ENCODE results near the gene LELP1. TPM values are rescaled to one million over a fixed set of nuclear protein-coding genes. Genes with fewer than 3 reads are reported as not detected.

The LELP1 gene
- total and polyA plus RNA-seq, 9 of the 15 experiments (the other 6 are each of a cell fraction or from before 2014, with no cell fraction given): not detected

DNA sequence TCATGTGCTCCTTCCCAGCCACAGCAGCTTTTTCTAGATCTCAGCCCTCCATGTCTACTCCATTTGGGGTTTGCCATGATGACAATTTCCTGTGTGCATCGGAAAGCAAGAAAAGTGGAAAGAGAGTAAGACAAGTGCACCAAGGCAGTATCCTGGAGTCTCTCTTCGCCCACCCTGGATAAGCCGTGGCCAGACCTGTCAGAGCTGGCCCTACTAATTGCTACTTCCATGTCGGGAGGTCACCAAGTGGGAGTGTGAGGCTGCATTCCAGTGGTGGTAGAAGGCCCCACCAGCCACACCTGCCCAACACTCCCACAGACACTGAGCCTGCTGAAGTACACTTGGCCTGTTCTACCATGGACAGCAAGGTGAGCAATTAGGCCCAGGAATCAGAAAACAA, 42.2 kb downstream of the LELP1 start (continued):
- TF ChIP-seq, protein P1, sequence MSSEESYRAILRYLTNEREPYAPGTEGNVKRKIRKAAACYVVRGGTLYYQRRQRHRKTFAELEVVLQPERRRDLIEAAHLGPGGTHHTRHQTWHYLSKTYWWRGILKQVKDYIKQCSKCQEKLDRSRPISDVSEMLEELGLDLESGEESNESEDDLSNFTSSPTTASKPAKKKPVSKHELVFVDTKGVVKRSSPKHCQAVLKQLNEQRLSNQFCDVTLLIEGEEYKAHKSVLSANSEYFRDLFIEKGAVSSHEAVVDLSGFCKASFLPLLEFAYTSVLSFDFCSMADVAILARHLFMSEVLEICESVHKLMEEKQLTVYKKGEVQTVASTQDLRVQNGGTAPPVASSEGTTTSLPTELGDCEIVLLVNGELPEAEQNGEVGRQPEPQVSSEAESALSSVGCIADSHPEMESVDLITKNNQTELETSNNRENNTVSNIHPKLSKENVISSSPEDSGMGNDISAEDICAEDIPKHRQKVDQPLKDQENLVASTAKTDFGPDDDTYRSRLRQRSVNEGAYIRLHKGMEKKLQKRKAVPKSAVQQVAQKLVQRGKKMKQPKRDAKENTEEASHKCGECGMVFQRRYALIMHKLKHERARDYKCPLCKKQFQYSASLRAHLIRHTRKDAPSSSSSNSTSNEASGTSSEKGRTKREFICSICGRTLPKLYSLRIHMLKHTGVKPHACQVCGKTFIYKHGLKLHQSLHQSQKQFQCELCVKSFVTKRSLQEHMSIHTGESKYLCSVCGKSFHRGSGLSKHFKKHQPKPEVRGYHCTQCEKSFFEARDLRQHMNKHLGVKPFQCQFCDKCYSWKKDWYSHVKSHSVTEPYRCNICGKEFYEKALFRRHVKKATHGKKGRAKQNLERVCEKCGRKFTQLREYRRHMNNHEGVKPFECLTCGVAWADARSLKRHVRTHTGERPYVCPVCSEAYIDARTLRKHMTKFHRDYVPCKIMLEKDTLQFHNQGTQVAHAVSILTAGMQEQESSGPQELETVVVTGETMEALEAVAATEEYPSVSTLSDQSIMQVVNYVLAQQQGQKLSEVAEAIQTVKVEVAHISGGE (CRISPR knock-in tag; IDR thresholded peaks at IDR 0.05): no peak
- TF ChIP-seq ILF3 (IDR thresholded peaks at IDR 0.05; ENCODE audit: borderline replicate concordance) (no peak), ESRRA (IDR thresholded peaks at IDR 0.05; ENCODE audit: borderline replicate concordance, low read depth) (no peak), ESRRB (CRISPR knock-in tag; IDR thresholded peaks at IDR 0.05; ENCODE audit: borderline replicate concordance) (no peak)

DNA sequence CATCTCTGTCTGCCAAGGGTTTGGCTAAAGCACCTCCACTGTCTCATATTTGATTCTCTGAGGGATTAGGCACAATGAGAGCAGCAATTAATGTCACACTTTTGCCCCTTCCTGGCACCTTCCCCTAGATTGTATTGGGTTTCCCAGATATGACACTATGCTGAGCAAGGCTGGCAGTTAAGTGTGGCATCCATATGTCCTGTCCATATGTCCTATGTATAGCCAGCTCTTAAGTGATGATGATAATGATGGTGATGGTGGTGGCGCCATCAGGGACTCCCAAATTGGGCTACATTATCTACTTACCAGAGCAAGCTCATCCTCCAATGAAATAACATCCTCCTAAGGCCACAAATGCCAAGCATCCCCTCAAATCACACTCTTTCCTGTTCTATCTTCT, 42.8 kb downstream of the LELP1 start:
- CTCF ChIA-PET (ENCODE audit: low intra/inter-chr PET ratio): no interaction called here

More for the DNA sequence above, 42.8 kb downstream of the LELP1 start:
- DNase-seq (ENCODE audit: extremely low read depth in 1 of 4, low spot score in 3 of 4) (no peak), ATAC-seq (no peak), FAIRE-seq (no peak)
- Histone ChIP-seq H3K79me2 (ENCODE audit: control insufficient read depth, insufficient read depth, low read length) (no peaks in the 10 kb centered on the region), H3K27me3 (ENCODE audit: control insufficient read depth in 2 of 2, insufficient read depth in 2 of 2, low read length in 2 of 2) (peaks cover 2 to 5% of the 10 kb centered on the region in 2 experiments; a peak in 3 of 5 replicates), H2AFZ (ENCODE audit: low read depth, low read length) (no peak overlapping the region), H3K27ac (ENCODE audit: extremely low read depth, low read depth, low read length) (no peak overlapping the region), H3K9me1 (ENCODE audit: control insufficient read depth, insufficient read depth, low read length) (no peaks in the 10 kb centered on the region), H3K36me3 (ENCODE audit: control insufficient read depth, insufficient read depth, low read length) (no peaks in the 10 kb centered on the region), H4K20me1 (replicated peaks; ENCODE audit: control insufficient read depth, insufficient read depth, low read length) (no peaks in the 10 kb centered on the region), H3K4me3 (no peak overlapping the region), H3K4me1 (replicated peaks in 1 of 2; ENCODE audit: control insufficient read depth in 2 of 2, insufficient read depth in 2 of 2, low read length in 2 of 2) (no peaks in the 10 kb centered on the region), H3K9me3 (replicated peaks; ENCODE audit: control insufficient read depth, insufficient read depth, low read depth, low read length) (no peaks in the 10 kb centered on the region), H3K9ac (ENCODE audit: insufficient read depth in 1 of 2, low read depth in 2 of 2, low read length in 2 of 2) (no peak overlapping the region), H3K4me2 (ENCODE audit: insufficient read depth, low read length) (no peak overlapping the region)
- in situ Hi-C loops (cut with MboI): no loop called here
- intact Hi-C loops (cut with micrococcal nuclease): no loop called here
- BruUV-seq (replicated peaks): no TSS peak
- POLR2A ChIA-PET: no interaction called here
- 0% methylated on average over 1 of the region's 1 CpG for WGBS (ENCODE audit: insufficient coverage, low coverage, missing lambda C conversion rate)
- TF ChIP-seq HNRNPLL (IDR thresholded peaks at IDR 0.05; ENCODE audit: low read depth, low read length, poor library complexity, severe bottlenecking) (no peak), FOXA3 (CRISPR knock-in tag; conservative IDR thresholded peaks at IDR 0.05 in 1 of 2, IDR thresholded peaks at IDR 0.05 in 1 of 2) (no peak), BRCA1 (IDR thresholded peaks at IDR 0.05) (no peak), BRCA1 (CRISPR knock-in tag; IDR thresholded peaks at IDR 0.05) (no peak), SIRT6 (IDR thresholded peaks at IDR 0.05; ENCODE audit: low read depth, low read length) (no peak), ZNF77 (CRISPR knock-in tag; IDR thresholded peaks at IDR 0.05) (no peak), KAT2B (IDR thresholded peaks at IDR 0.05; ENCODE audit: low read depth, low read length) (no peak), RCOR1 (IDR thresholded peaks at IDR 0.05; ENCODE audit: borderline replicate concordance in 1 of 2, low read depth in 2 of 2, low read length in 2 of 2) (no peak), HNRNPUL1 (IDR thresholded peaks at IDR 0.05; ENCODE audit: low read length) (no peak)
